AG04450 (cell line): Measurements from ENCODE around the gene PTPN22. TPM values are rescaled to one million over a fixed set of nuclear protein-coding genes. Genes with fewer than 3 reads are reported as not detected.

Experiments used
- CTCF ChIA-PET: fragments of 300-600, 350-600 bp; formaldehyde crosslinking; extraction: SDS; loops from one replicate; lab custom pipeline; 2022; ENCODE audit warnings: antibody characterized with exemption, inconsistent platforms; lab: Charles Lee
- POLR2A ChIA-PET: fragments of 350-600 bp; formaldehyde crosslinking; extraction: SDS; loops from one replicate; lab custom pipeline; 2021; ENCODE audit warnings: antibody characterized with exemption, inconsistent platforms; lab: Yijun Ruan, JAX
- DNase-seq: peaks from one replicate; pipeline ENCODE4 v3.0.0-alpha.2; 2011; ENCODE audit warnings: low read depth, low spot score
- H3K27ac ChIP-seq: one replicate; pipeline ENCODE4 v1.5.1; 2012; ENCODE audit warnings: low read depth, low read length, control low read depth
- H3K27me3 ChIP-seq: one replicate; pipeline ENCODE4 v1.6.0; 2012; ENCODE audit warnings: low read length; ENCODE audit not compliant: control insufficient read depth, insufficient read depth
- H3K4me3 ChIP-seq: 2 replicates; pipeline ENCODE4 v1.5.1; 2011; ENCODE audit warnings: mild to moderate bottlenecking, low read depth, low read length, control low read depth
- H3K9me3 ChIP-seq: 2 replicates; pipeline ENCODE4 v1.5.1; 2012; ENCODE audit warnings: low read length; ENCODE audit not compliant: control insufficient read depth, insufficient read depth
- CTCF ChIP-seq: IDR thresholded peaks from 2 replicates; pipeline ENCODE4 v1.5.1; 2011; ENCODE audit warnings: low read depth, low read length, control low read depth, inconsistent platforms
- polyA plus RNA-seq: library from polyadenylated mRNA; depleted of rRNA; stranded (reverse); fragments of >200 nt; gene quantifications from 2 replicates; pipeline ENCODE4 v1.2.3, GENCODE V29; 2011

Gene PTPN22
- polyA plus RNA-seq, 1 experiment: 0.17 TPM

- DNase-seq: peak; percentile 100
- Histone ChIP-seq H3K4me3 (peak within 1 kb of the TSS; percentile 85), H3K27me3 (no peaks in the 10 kb centered on the region), H3K27ac (peak within 1 kb of the TSS; percentile 85), H3K9me3 (no peaks in the 10 kb centered on the region)
- TF ChIP-seq CTCF: peak; percentile 75
- ChIA-PET CTCF (interaction anchor here (0.9 to 3.7 kb wide), 6 partner anchors 19 to 71 kb away, joined by 3 to 27 read pairs (median 4); partner anchors contain the start of gene HIPK1), POLR2A (interaction anchor here (0.5 to 3.9 kb wide), 5 partner anchors 8 to 614 kb away, joined by 3 to 54 read pairs (median 5); partner anchors contain the start of genes HIPK1 and RSBN1)
These were observed 33.3 kb upstream of the PTPN22 start, which contains the start of the genes AP4B1 and DCLRE1B for GRCh38 chr1:113904674-113905434. AP4B1 (minus strand) TSS chr1:113904799; CDS start chr1:113904717, 82 bp downstream. DCLRE1B (plus strand) TSS chr1:113905326; CDS start chr1:113905587, 261 bp downstream.

- no peak for TF ChIP-seq CTCF
- H3K27me3 ChIP-seq: no peaks in the 10 kb centered on the region
- DNase-seq: no peak
- H3K9me3 ChIP-seq: no peaks in the 10 kb centered on the region
- peak overlapping the region; percentile 85 for H3K27ac ChIP-seq
- H3K4me3 ChIP-seq: peak overlapping the region; percentile 72
- CTCF ChIA-PET: interaction anchor here (0.5 to 3.7 kb wide), 6 partner anchors 18 to 146 kb away, joined by 3 to 27 read pairs (median 4); partner anchors contain the start of gene HIPK1
- POLR2A ChIA-PET: interaction anchor here (0.5 to 3.9 kb wide), 5 partner anchors 9 to 615 kb away, joined by 3 to 54 read pairs (median 5); partner anchors contain the start of genes HIPK1 and RSBN1
These were observed 32.8 kb upstream of the PTPN22 start for GRCh38 chr1:113904293-113904673.

- no peak for DNase-seq
- H3K9me3 ChIP-seq: no peaks in the 10 kb centered on the region
- H3K4me3 ChIP-seq: peak overlapping the region; percentile 72
- no peaks in the 10 kb centered on the region for H3K27me3 ChIP-seq
- TF ChIP-seq CTCF: no peak
- ChIA-PET CTCF (interaction anchor here (0.5 to 3.7 kb wide), 6 partner anchors 18 to 145 kb away, joined by 3 to 27 read pairs (median 4); partner anchors contain the start of gene HIPK1), POLR2A (interaction anchor here (0.5 to 3.9 kb wide), 4 partner anchors 26 to 615 kb away, joined by 3 to 54 read pairs (median 6); partner anchors contain the start of genes HIPK1 and RSBN1)
- no peak overlapping the region for H3K27ac ChIP-seq
These were observed 32.2 kb upstream of the PTPN22 start for GRCh38 chr1:113903501-113904292.

GRCh38 chr1:113901191-113901590 is 29.7 kb upstream of the PTPN22 start:
- ChIA-PET CTCF (interaction anchor here (1.4 kb wide), 1 partner anchor 76 kb away, joined by 4 read pairs; no protein-coding TSS in a partner anchor), POLR2A (no interaction called here)
- no peak for TF ChIP-seq CTCF
- H3K4me3 ChIP-seq: no peak overlapping the region
- H3K27me3 ChIP-seq: no peaks in the 10 kb centered on the region
- no peak for DNase-seq
- H3K27ac ChIP-seq: no peak overlapping the region
- no peaks in the 10 kb centered on the region for H3K9me3 ChIP-seq
